Fibroblast of lung (primary cell): ENCODE data around the gene DRD2. TPM values are rescaled to one million over a fixed set of nuclear protein-coding genes. Genes with fewer than 3 reads are reported as not detected.

Source experiments
- DNase-seq, 2 donors: peaks; one replicate each; pipeline versions ENCODE4 v3.0.0 to v3.0.0-alpha.2; 2010; ENCODE audit warnings: low read depth in 2 of 2
- H2AFZ ChIP-seq: 2 replicates; pipeline ENCODE4 v1.5.1; 2012; ENCODE audit warnings: low read length, control low read depth, inconsistent platforms
- H3K27ac ChIP-seq: 2 replicates; pipeline ENCODE4 v1.5.1; 2011; ENCODE audit warnings: low read length, control low read depth; ENCODE audit not compliant: insufficient read depth
- H3K27me3 ChIP-seq: 2 replicates; pipeline ENCODE4 v1.5.1; 2011; ENCODE audit warnings: mild to moderate bottlenecking, low read length; ENCODE audit not compliant: control insufficient read depth, insufficient read depth
- H3K36me3 ChIP-seq: 2 replicates; pipeline ENCODE4 v1.5.1; 2011; ENCODE audit warnings: low read length; ENCODE audit not compliant: control insufficient read depth, insufficient read depth
- H3K4me1 ChIP-seq: 2 replicates; pipeline ENCODE4 v1.5.1; 2011; ENCODE audit warnings: low read length; ENCODE audit not compliant: control insufficient read depth, insufficient read depth; ENCODE audit errors: extremely low read depth
- H3K4me2 ChIP-seq: 2 replicates; pipeline ENCODE4 v1.5.1; 2011; ENCODE audit warnings: low read length, control low read depth; ENCODE audit not compliant: insufficient read depth; ENCODE audit errors: extremely low read depth
- H3K4me3 ChIP-seq, 4 experiments: fragments of 200-600 bp in 1 of 4; sonication (generic) in 1 of 4; replicated peaks in 1 of 4; 2 replicates each; pipeline ENCODE4 v1.5.1; 2011 to 2016; ENCODE audit warnings: low read length in 4 of 4, low read depth in 3 of 4, mild to moderate bottlenecking in 3 of 4, control low read depth in 2 of 4, inconsistent platforms in 1 of 4, mixed read lengths in 1 of 4; ENCODE audit not compliant: insufficient read depth in 1 of 4; ENCODE audit errors: control extremely low read depth in 1 of 4
- H3K79me2 ChIP-seq: 2 replicates; pipeline ENCODE4 v1.5.1; 2012; ENCODE audit warnings: mild to moderate bottlenecking, low read length, inconsistent platforms; ENCODE audit not compliant: control insufficient read depth, insufficient read depth
- H3K9ac ChIP-seq: 2 replicates; pipeline ENCODE4 v1.5.1; 2011; ENCODE audit warnings: mild to moderate bottlenecking, low read length, control low read depth; ENCODE audit not compliant: insufficient read depth
- H3K9me3 ChIP-seq: 2 replicates; pipeline ENCODE4 v1.5.1; 2012; ENCODE audit warnings: low read depth, low read length; ENCODE audit not compliant: control insufficient read depth, insufficient read depth
- H4K20me1 ChIP-seq: 2 replicates; pipeline ENCODE4 v1.5.1; 2011; ENCODE audit warnings: low read length; ENCODE audit not compliant: control insufficient read depth, insufficient read depth; ENCODE audit errors: extremely low read depth
- CTCF ChIP-seq, 2 donors: IDR thresholded peaks in 1 of 2; conservative IDR thresholded peaks in 1 of 2; 1 replicate in 1 of 2; 2 replicates in 1 of 2; pipeline ENCODE4 v1.5.1; 2011 to 2012; ENCODE audit warnings: low read length in 2 of 2, control low read depth in 1 of 2, inconsistent platforms in 1 of 2, low read depth in 1 of 2, mild to moderate bottlenecking in 1 of 2
- EZH2 ChIP-seq: IDR thresholded peaks from 2 replicates; pipeline ENCODE4 v1.5.1; 2012; ENCODE audit warnings: low read length, control low read depth, mild to moderate bottlenecking; ENCODE audit errors: missing control alignments
- polyA plus RNA-seq, 2 donors: library from polyadenylated mRNA; depleted of rRNA in 1 of 2; stranded (reverse) in 1 of 2; unstranded in 1 of 2; fragments of >200 nt; gene quantifications; 2 replicates each; pipeline ENCODE4 v1.2.1, GENCODE V29; 2011 to 2012; ENCODE audit warnings: missing spikeins in 1 of 2
- total RNA-seq: library from RNA; depleted of rRNA; stranded (reverse); fragments of >200 nt; gene quantifications from 2 replicates; pipeline ENCODE4 v1.2.1, GENCODE V29; 2014

The DRD2 gene
- total and polyA plus RNA-seq, 2 donors (not counting 1 experiment from before 2014, with no cell fraction given) = not detected

DNA sequence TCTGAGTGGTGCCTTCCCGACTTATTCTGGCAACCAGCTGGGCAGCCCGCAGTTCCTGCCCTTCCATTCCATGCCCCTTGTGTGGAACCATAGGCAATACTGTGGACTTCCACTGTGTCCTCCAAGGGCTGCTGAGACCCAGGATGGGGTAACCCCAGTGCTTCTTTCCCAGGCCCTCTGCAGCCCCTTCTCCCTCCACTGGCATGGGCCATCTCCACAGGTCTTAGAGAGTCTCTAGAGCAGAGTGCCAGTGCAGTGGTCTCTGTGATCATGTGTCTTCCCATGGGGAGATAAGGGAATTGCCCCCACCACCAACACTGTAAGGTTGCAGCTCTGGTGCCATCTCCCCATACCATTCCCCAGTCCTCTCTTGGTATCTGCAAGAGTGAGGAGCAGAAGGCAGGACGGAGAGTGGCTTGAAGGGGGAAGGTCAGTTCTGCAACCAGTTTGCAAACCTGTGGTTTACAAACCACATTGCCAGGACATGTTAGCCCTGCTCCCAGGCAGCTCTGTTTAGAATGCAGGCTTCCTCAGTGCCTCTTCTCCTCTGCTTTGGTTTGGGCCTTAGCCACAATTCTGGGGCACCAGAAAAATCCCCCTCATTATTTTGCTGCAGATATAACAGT, 20.9 kb upstream of the DRD2 start:
- Histone ChIP-seq H3K4me1 (no peaks in the 10 kb centered on the region), H2AFZ (no peak overlapping the region), H3K79me2 (no peaks in the 10 kb centered on the region), H3K27ac (no peak overlapping the region), H3K27me3 (no peaks in the 10 kb centered on the region), H3K36me3 (no peaks in the 10 kb centered on the region), H4K20me1 (no peaks in the 10 kb centered on the region), H3K4me2 (no peak overlapping the region), H3K9me3 (no peaks in the 10 kb centered on the region), H3K9ac (no peak overlapping the region), H3K4me3 (no peak overlapping the region)
- no peak for DNase-seq
- TF ChIP-seq EZH2 (no peak), CTCF (conservative IDR thresholded peaks at IDR 0.05 in 1 of 2, IDR thresholded peaks at IDR 0.05 in 1 of 2; ENCODE audit: low read depth in 1 of 2, low read length in 2 of 2) (no peak)

DNA sequence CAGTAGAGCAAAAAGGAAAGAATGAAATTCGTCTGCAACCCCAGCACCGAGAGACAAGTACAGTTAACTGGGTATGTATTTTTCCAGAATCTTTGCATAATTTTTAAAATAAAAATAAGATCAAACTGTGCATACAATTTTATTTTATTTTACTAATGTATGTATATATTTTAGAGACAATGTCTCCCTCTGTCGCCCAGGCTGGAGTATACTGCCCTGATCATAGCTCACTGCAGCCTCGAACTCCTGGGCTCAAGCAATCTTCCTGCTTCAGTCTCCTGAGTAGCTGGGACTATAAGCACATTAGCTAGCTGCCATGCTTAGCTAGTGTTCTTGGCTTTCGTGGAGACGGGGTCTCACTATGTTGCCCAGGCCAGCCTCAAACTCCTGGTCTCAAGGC, 18.8 kb upstream of the DRD2 start:
- no peaks in the 10 kb centered on the region for H3K9me3 ChIP-seq
- DNase-seq = no peak
- TF ChIP-seq EZH2 = no peak
- no peak for TF ChIP-seq CTCF (conservative IDR thresholded peaks at IDR 0.05 in 1 of 2, IDR thresholded peaks at IDR 0.05 in 1 of 2; ENCODE audit: low read depth in 1 of 2, low read length in 2 of 2)
- no peak overlapping the region for H3K9ac ChIP-seq
- no peaks in the 10 kb centered on the region for H3K79me2 ChIP-seq
- H3K4me3 ChIP-seq = no peak overlapping the region
- no peak overlapping the region for H3K27ac ChIP-seq
- no peaks in the 10 kb centered on the region for H3K36me3 ChIP-seq
- no peaks in the 10 kb centered on the region for H4K20me1 ChIP-seq
- no peak overlapping the region for H2AFZ ChIP-seq
- H3K4me1 ChIP-seq = no peaks in the 10 kb centered on the region
- H3K27me3 ChIP-seq = no peaks in the 10 kb centered on the region
- no peak overlapping the region for H3K4me2 ChIP-seq

GRCh38 chr11:113493206-113493605, 18.0 kb upstream of the DRD2 start:
- H3K36me3 ChIP-seq = no peaks in the 10 kb centered on the region
- no peak for TF ChIP-seq CTCF (conservative IDR thresholded peaks at IDR 0.05 in 1 of 2, IDR thresholded peaks at IDR 0.05 in 1 of 2; ENCODE audit: low read depth in 1 of 2, low read length in 2 of 2)
- no peak for TF ChIP-seq EZH2
- no peak overlapping the region for H3K27ac ChIP-seq
- no peaks in the 10 kb centered on the region for H3K9me3 ChIP-seq
- no peaks in the 10 kb centered on the region for H3K79me2 ChIP-seq
- no peak overlapping the region for H3K4me2 ChIP-seq
- no peaks in the 10 kb centered on the region for H3K27me3 ChIP-seq
- no peak overlapping the region for H3K4me3 ChIP-seq
- DNase-seq = no peak
- no peaks in the 10 kb centered on the region for H3K4me1 ChIP-seq
- H3K9ac ChIP-seq = no peak overlapping the region
- no peaks in the 10 kb centered on the region for H4K20me1 ChIP-seq
- H2AFZ ChIP-seq = no peak overlapping the region
